Skeletal muscle cell (primary cell): ENCODE data around the gene IL1RAPL2.

Experiments
- DNase-seq: peaks from one replicate; pipeline ENCODE4 v3.0.0-alpha.2; 2010; ENCODE audit warnings: low read depth
- H3K4me3 ChIP-seq: 2 replicates; pipeline ENCODE4 v1.5.1; 2011; ENCODE audit warnings: low read depth, mild to moderate bottlenecking, control low read depth, low read length, moderate library complexity

The IL1RAPL2 gene

GRCh38 chrX:105480646-105481310 is 914.8 kb downstream of the IL1RAPL2 start:
- H3K4me3 ChIP-seq: no peak overlapping the region
- no peak for DNase-seq

GRCh38 chrX:105483011-105483410 is 917.0 kb downstream of the IL1RAPL2 start:
- H3K4me3 ChIP-seq: no peak overlapping the region
- DNase-seq: peak; percentile 73

GRCh38 chrX:105488716-105489115 is 922.7 kb downstream of the IL1RAPL2 start:
- DNase-seq: peak; percentile 19
- H3K4me3 ChIP-seq: no peak overlapping the region

GRCh38 chrX:105495376-105495775 is 929.4 kb downstream of the IL1RAPL2 start:
- no peak for DNase-seq
- H3K4me3 ChIP-seq: no peak overlapping the region

GRCh38 chrX:105502336-105502735 is 936.3 kb downstream of the IL1RAPL2 start:
- peak; percentile 25 for DNase-seq
- H3K4me3 ChIP-seq: no peak overlapping the region

GRCh38 chrX:105515561-105515960 is 949.6 kb downstream of the IL1RAPL2 start:
- no peak overlapping the region for H3K4me3 ChIP-seq
- no peak for DNase-seq

- no peak overlapping the region for H3K4me3 ChIP-seq
- no peak for DNase-seq
Observed at GRCh38 chrX:105526431-105526830, 960.4 kb downstream of the IL1RAPL2 start.

GRCh38 chrX:105527759-105528158 is 961.8 kb downstream of the IL1RAPL2 start:
- no peak for DNase-seq
- H3K4me3 ChIP-seq: no peak overlapping the region

- no peak for DNase-seq
- no peak overlapping the region for H3K4me3 ChIP-seq
Observed at GRCh38 chrX:105533951-105534350, 968.0 kb downstream of the IL1RAPL2 start.

- no peak for DNase-seq
- no peak overlapping the region for H3K4me3 ChIP-seq
Observed at GRCh38 chrX:105543283-105543682, 977.3 kb downstream of the IL1RAPL2 start.

- no peak overlapping the region for H3K4me3 ChIP-seq
- no peak for DNase-seq
Observed at GRCh38 chrX:105550043-105550663, 984.2 kb downstream of the IL1RAPL2 start.

- DNase-seq: no peak
Observed at GRCh38 chrX:105552395-105552794, 986.4 kb downstream of the IL1RAPL2 start.

GRCh38 chrX:105553118-105553517 is 987.1 kb downstream of the IL1RAPL2 start:
- no peak overlapping the region for H3K4me3 ChIP-seq
- no peak for DNase-seq

More at GRCh38 chrX:105552395-105552794, 986.4 kb downstream of the IL1RAPL2 start:
- no peak overlapping the region for H3K4me3 ChIP-seq

- peak; percentile 73 for DNase-seq
- H3K4me3 ChIP-seq: no peak overlapping the region
Observed at GRCh38 chrX:105564501-105564900, 998.5 kb downstream of the IL1RAPL2 start.

GRCh38 chrX:105565856-105566255 is 999.9 kb downstream of the IL1RAPL2 start:
- peak; percentile 22 for DNase-seq

GRCh38 chrX:105567082-105567481 is 1001.1 kb downstream of the IL1RAPL2 start:
- no peak overlapping the region for H3K4me3 ChIP-seq
- no peak for DNase-seq

More at GRCh38 chrX:105565856-105566255, 999.9 kb downstream of the IL1RAPL2 start:
- no peak overlapping the region for H3K4me3 ChIP-seq

GRCh38 chrX:105608745-105609144 is 1042.7 kb downstream of the IL1RAPL2 start:
- no peak for DNase-seq
- no peak overlapping the region for H3K4me3 ChIP-seq

GRCh38 chrX:105609530-105609929 is 1043.5 kb downstream of the IL1RAPL2 start:
- DNase-seq: no peak
- no peak overlapping the region for H3K4me3 ChIP-seq

- H3K4me3 ChIP-seq: no peak overlapping the region
- no peak for DNase-seq
Observed at GRCh38 chrX:105610411-105610810, 1044.4 kb downstream of the IL1RAPL2 start.

- no peak overlapping the region for H3K4me3 ChIP-seq
- DNase-seq: no peak
Observed at GRCh38 chrX:105618393-105619101, 1052.5 kb downstream of the IL1RAPL2 start.
